ENCODE data around the gene PLOD3. TPM values are rescaled to one million over a fixed set of nuclear protein-coding genes. Genes with fewer than 3 reads are reported as not detected.

PLOD3 gene
- total and polyA plus RNA-seq, 9 of the 15 experiments (the other 6 are each of a cell fraction or from before 2014, with no cell fraction given): 2.8 to 101 (median 30.9) TPM

DNA sequence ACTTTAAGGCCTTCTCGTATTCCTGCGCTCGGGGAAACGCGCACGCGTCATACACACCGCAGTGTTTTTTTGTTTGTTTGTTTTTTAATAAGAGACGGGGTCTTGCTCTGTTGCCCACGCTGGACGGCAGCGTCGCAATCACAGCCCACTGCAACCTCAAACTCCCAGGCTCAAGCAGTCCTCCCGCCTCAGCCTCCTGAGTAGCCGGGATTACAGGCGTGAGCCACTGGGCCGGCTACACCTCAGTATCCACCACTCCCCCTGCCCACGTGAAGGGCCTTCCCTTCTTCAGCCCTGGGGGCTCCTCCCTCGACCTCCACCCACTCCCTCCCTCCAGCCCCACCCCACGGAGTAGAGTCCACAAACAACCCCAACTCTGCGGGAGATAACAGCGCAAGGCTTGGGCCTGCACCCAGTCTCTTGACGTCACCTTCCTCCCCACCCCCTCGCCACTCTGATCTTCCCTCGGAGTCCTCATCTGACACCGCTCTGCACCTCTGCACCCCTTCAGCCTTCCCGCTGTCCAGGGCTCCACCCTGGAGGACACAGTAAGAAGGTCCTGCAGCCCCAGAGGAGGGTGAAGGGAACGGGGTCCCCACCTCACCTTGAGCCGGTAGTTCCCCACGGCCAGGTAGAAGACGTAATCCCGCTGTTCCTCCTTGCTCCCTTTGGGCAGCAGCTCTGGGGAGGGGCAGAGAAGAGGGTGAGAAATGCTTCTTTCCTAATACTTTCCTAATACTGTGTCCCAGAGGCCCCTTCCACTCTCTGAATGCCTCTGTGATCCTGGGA lies 23.0 kb upstream of the PLOD3 start (continued):
- TF ChIP-seq TAF1 (IDR thresholded peaks at IDR 0.05; ENCODE audit: control insufficient read depth, extremely low read depth, insufficient read depth, low read length, severe bottlenecking) (no peak), EP300 (IDR thresholded peaks at IDR 0.05; ENCODE audit: low read length) (peak; percentile 16; the same call in 1 of the 2 replicates), SP1 (CRISPR knock-in tag; IDR thresholded peaks at IDR 0.05) (no peak), MYNN (IDR thresholded peaks at IDR 0.05) (0 out of 2 replicates have a peak, but pooled peaks have one; percentile 21), MYNN (CRISPR knock-in tag; IDR thresholded peaks at IDR 0.05) (no peak), TCF7L2 (IDR thresholded peaks at IDR 0.05; ENCODE audit: low read depth, low read length) (no peak), PHF21A (IDR thresholded peaks at IDR 0.05; ENCODE audit: borderline replicate concordance, low read depth) (peak; percentile 56; the same call in 1 of the 2 replicates), HDGF (IDR thresholded peaks at IDR 0.05) (peak; percentile 95; the same call in 1 of the 2 replicates), BACH1 (tag; IDR thresholded peaks at IDR 0.05) (no peak), SIX5 (IDR thresholded peaks at IDR 0.05; ENCODE audit: borderline replicate concordance in 1 of 2, insufficient read depth in 1 of 2, low read depth in 1 of 2, low read length in 2 of 2) (no peak), MCM3 (IDR thresholded peaks at IDR 0.05) (no peak), NCOR1 (IDR thresholded peaks at IDR 0.05) (peak; percentile 61), RCOR1 (IDR thresholded peaks at IDR 0.05; ENCODE audit: borderline replicate concordance in 1 of 2, low read depth in 2 of 2, low read length in 2 of 2) (peak in 1 of 2 experiments; percentile 11; a peak in 1 of 4 replicates), ZNF780A (CRISPR knock-in tag; IDR thresholded peaks at IDR 0.05) (no peak), SMARCA4 (IDR thresholded peaks at IDR 0.05) (peak; percentile 50), MYC (IDR thresholded peaks at IDR 0.05; ENCODE audit: low read depth, low read length) (peak; percentile 27; the same call in 1 of the 2 replicates), MYC (CRISPR knock-in tag; IDR thresholded peaks at IDR 0.05; ENCODE audit: borderline replicate concordance, low read depth) (no peak), CREB1 (IDR thresholded peaks at IDR 0.05) (peak; percentile 60), CREB1 (CRISPR knock-in tag; IDR thresholded peaks at IDR 0.05) (no peak)
- TF ChIP-seq, protein P1, sequence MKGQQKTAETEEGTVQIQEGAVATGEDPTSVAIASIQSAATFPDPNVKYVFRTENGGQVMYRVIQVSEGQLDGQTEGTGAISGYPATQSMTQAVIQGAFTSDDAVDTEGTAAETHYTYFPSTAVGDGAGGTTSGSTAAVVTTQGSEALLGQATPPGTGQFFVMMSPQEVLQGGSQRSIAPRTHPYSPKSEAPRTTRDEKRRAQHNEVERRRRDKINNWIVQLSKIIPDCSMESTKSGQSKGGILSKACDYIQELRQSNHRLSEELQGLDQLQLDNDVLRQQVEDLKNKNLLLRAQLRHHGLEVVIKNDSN (CRISPR knock-in tag; IDR thresholded peaks at IDR 0.05): no peak
- TF ChIP-seq, protein P2, sequence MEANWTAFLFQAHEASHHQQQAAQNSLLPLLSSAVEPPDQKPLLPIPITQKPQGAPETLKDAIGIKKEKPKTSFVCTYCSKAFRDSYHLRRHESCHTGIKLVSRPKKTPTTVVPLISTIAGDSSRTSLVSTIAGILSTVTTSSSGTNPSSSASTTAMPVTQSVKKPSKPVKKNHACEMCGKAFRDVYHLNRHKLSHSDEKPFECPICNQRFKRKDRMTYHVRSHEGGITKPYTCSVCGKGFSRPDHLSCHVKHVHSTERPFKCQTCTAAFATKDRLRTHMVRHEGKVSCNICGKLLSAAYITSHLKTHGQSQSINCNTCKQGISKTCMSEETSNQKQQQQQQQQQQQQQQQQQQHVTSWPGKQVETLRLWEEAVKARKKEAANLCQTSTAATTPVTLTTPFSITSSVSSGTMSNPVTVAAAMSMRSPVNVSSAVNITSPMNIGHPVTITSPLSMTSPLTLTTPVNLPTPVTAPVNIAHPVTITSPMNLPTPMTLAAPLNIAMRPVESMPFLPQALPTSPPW (CRISPR knock-in tag; IDR thresholded peaks at IDR 0.05): peak; percentile 79
- TF ChIP-seq, protein P3, sequence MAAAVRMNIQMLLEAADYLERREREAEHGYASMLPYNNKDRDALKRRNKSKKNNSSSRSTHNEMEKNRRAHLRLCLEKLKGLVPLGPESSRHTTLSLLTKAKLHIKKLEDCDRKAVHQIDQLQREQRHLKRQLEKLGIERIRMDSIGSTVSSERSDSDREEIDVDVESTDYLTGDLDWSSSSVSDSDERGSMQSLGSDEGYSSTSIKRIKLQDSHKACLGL (CRISPR knock-in tag; IDR thresholded peaks at IDR 0.05; ENCODE audit: borderline replicate concordance, poor library complexity, severe bottlenecking): no peak
- TF ChIP-seq, protein P4, sequence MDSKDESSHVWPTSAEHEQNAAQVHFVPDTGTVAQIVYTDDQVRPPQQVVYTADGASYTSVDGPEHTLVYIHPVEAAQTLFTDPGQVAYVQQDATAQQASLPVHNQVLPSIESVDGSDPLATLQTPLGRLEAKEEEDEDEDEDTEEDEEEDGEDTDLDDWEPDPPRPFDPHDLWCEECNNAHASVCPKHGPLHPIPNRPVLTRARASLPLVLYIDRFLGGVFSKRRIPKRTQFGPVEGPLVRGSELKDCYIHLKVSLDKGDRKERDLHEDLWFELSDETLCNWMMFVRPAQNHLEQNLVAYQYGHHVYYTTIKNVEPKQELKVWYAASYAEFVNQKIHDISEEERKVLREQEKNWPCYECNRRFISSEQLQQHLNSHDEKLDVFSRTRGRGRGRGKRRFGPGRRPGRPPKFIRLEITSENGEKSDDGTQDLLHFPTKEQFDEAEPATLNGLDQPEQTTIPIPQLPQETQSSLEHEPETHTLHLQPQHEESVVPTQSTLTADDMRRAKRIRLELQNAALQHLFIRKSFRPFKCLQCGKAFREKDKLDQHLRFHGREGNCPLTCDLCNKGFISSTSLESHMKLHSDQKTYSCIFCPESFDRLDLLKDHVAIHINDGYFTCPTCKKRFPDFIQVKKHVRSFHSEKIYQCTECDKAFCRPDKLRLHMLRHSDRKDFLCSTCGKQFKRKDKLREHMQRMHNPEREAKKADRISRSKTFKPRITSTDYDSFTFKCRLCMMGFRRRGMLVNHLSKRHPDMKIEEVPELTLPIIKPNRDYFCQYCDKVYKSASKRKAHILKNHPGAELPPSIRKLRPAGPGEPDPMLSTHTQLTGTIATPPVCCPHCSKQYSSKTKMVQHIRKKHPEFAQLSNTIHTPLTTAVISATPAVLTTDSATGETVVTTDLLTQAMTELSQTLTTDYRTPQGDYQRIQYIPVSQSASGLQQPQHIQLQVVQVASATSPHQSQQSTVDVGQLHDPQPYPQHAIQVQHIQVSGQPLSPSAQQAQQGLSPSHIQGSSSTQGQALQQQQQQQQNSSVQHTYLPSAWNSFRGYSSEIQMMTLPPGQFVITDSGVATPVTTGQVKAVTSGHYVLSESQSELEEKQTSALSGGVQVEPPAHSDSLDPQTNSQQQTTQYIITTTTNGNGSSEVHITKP (IDR thresholded peaks at IDR 0.05; ENCODE audit: partially characterized antibody): peak; percentile 44

Measured in K562 (cell line).